Natural killer cell (primary cell): ENCODE measurements around the gene NLRP8. TPM values are rescaled to one million over a fixed set of nuclear protein-coding genes. Genes with fewer than 3 reads are reported as not detected.
"Not testable (repeated sequence)": the region's sequence is repeated elsewhere in the genome, so short reads cannot be mapped to it uniquely, and the experiment has no call there.

ENCODE experiments used
- ATAC-seq, 3 donors: fragments of 150-1000 bp in 2 of 3; fragments of 200-7000 bp in 1 of 3; cut with Tn5 transposase; 1 replicate in 1 of 3; 2 replicates in 2 of 3; pipeline ENCODE4 v1.10.0; 2021; ENCODE audit warnings: mild to moderate bottlenecking in 2 of 3, moderate library complexity in 2 of 3
- DNase-seq, 2 donors: peaks; one replicate each; pipeline versions ENCODE4 v3.0.0 to v3.0.0-alpha.2; 2013 to 2021; ENCODE audit warnings: mixed read lengths in 1 of 2
- H3K27ac ChIP-seq: one replicate; pipeline ENCODE4 v1.5.1; 2013; ENCODE audit warnings: mild to moderate bottlenecking, low read length
- H3K27me3 ChIP-seq: one replicate; pipeline ENCODE4 v1.6.1; 2013; ENCODE audit warnings: low read length; ENCODE audit not compliant: control insufficient read depth, insufficient read depth
- H3K36me3 ChIP-seq: one replicate; pipeline ENCODE4 v1.6.1; 2013; ENCODE audit warnings: low read length; ENCODE audit not compliant: control insufficient read depth, insufficient read depth
- H3K4me1 ChIP-seq: one replicate; pipeline ENCODE4 v1.6.1; 2013; ENCODE audit warnings: low read length; ENCODE audit not compliant: control insufficient read depth, insufficient read depth
- H3K4me3 ChIP-seq: one replicate; pipeline ENCODE4 v1.5.1; 2013; ENCODE audit warnings: low read length
- H3K9me3 ChIP-seq: one replicate; pipeline ENCODE4 v1.6.1; 2013; ENCODE audit warnings: low read length; ENCODE audit not compliant: control insufficient read depth, insufficient read depth
- H3K27ac Mint-ChIP-seq, 2 donors: one replicate each; pipeline ENCODE4 v1.8.0; 2022; ENCODE audit warnings: mild to moderate bottlenecking in 2 of 2, mixed read lengths in 2 of 2, moderate library complexity in 1 of 2
- H3K27me3 Mint-ChIP-seq, 2 donors: one replicate each; pipeline ENCODE4 v1.8.0; 2022; ENCODE audit warnings: low read depth in 2 of 2, mixed read lengths in 2 of 2
- H3K36me3 Mint-ChIP-seq: one replicate; pipeline ENCODE4 v1.8.0; 2022; ENCODE audit warnings: mixed read lengths
- H3K4me1 Mint-ChIP-seq, 2 donors: one replicate each; pipeline ENCODE4 v1.8.0; 2022; ENCODE audit warnings: mixed read lengths in 2 of 2
- H3K4me3 Mint-ChIP-seq: one replicate; pipeline ENCODE4 v1.8.0; 2022; ENCODE audit warnings: mild to moderate bottlenecking, moderate library complexity, mixed read lengths
- H3K9me3 Mint-ChIP-seq, 2 donors: one replicate each; pipeline ENCODE4 v1.8.0; 2022; ENCODE audit warnings: mixed read lengths in 2 of 2
- CTCF ChIP-seq: fragments of 200-600 bp; IDR thresholded peaks from one replicate; pipeline ENCODE4 v1.8.0; 2022; ENCODE audit warnings: antibody characterized with exemption
- WGBS: methylation state at CpG from one replicate; pipeline ENCODE4 v1.1.7; 2013; ENCODE audit warnings: missing lambda C conversion rate; ENCODE audit not compliant: insufficient coverage; 5-methylcytosine and 5-hydroxymethylcytosine counted together
- intact Hi-C: fragments of 100-400 bp; cut with micrococcal nuclease; formaldehyde crosslinking; loops from one replicate; pipeline ENCODE4 v1.14.2; 2022
- total RNA-seq, 4 donors: library from RNA; stranded (reverse); fragments of 120-200 nt in 1 of 4; gene quantifications; one replicate each; pipeline versions ENCODE4 v1.2.3 to v1.2.4, GENCODE V29; 2013 to 2022

The NLRP8 gene
- total RNA-seq, 3 donors from 2014 or later (not counting 1 experiment from before 2014, with no cell fraction given): not detected

GRCh38 chr19:55912916-55913315, 34.7 kb upstream of the NLRP8 start:
- 85% methylated on average over 6 of the region's 7 CpGs for WGBS
- H3K27me3 Mint-ChIP-seq: no peaks in the 10 kb centered on the region
- Histone ChIP-seq H3K4me1 (no peaks in the 10 kb centered on the region), H3K27ac (no peak overlapping the region), H3K4me3 (no peak overlapping the region), H3K27me3 (no peaks in the 10 kb centered on the region), H3K9me3 (no peaks in the 10 kb centered on the region), H3K36me3 (no peaks in the 10 kb centered on the region)
- peaks cover 8% of the 10 kb centered on the region for H3K36me3 Mint-ChIP-seq
- no peak overlapping the region for H3K27ac Mint-ChIP-seq
- H3K9me3 Mint-ChIP-seq: peaks cover 4 to 10% of the 10 kb centered on the region in 2 donors
- TF ChIP-seq CTCF: no peak
- DNase-seq: no peak
- intact Hi-C loops: no loop called here
- no peak for ATAC-seq
- no peak overlapping the region for H3K4me3 Mint-ChIP-seq
- H3K4me1 Mint-ChIP-seq: no peaks in the 10 kb centered on the region

GRCh38 chr19:55913643-55914268, 33.9 kb upstream of the NLRP8 start:
- DNase-seq (no peak), ATAC-seq (no peak)
- Mint-ChIP-seq H3K27ac (no peak overlapping the region), H3K9me3 (peaks cover 9 to 12% of the 10 kb centered on the region in 2 donors), H3K4me3 (no peak overlapping the region), H3K27me3 (no peaks in the 10 kb centered on the region), H3K36me3 (peaks cover 8% of the 10 kb centered on the region), H3K4me1 (no peaks in the 10 kb centered on the region)
- no peak for TF ChIP-seq CTCF
- H3K4me1 ChIP-seq: no peaks in the 10 kb centered on the region
- H3K9me3 ChIP-seq: no peaks in the 10 kb centered on the region
- H3K27ac ChIP-seq: no peak overlapping the region
- 58% methylated on average over 9 of the region's 9 CpGs for WGBS
- intact Hi-C loops: no loop called here
- no peaks in the 10 kb centered on the region for H3K27me3 ChIP-seq
- H3K4me3 ChIP-seq: no peak overlapping the region
- H3K36me3 ChIP-seq: no peaks in the 10 kb centered on the region

- no peak for DNase-seq
- H3K9me3 Mint-ChIP-seq: peaks cover 5 to 8% of the 10 kb centered on the region in 2 donors
- Histone ChIP-seq H3K4me3 (no peak overlapping the region), H3K36me3 (no peaks in the 10 kb centered on the region), H3K27me3 (no peaks in the 10 kb centered on the region), H3K27ac (no peak overlapping the region), H3K4me1 (no peaks in the 10 kb centered on the region), H3K9me3 (peaks cover 4% of the 10 kb centered on the region)
- 71% methylated on average over 5 of the region's 5 CpGs for WGBS
- no peak overlapping the region for H3K27ac Mint-ChIP-seq
- intact Hi-C loops: no loop called here
- no peaks in the 10 kb centered on the region for H3K4me1 Mint-ChIP-seq
- peaks cover 0 to 2% of the 10 kb centered on the region in 2 donors for H3K27me3 Mint-ChIP-seq
- peaks cover 6% of the 10 kb centered on the region for H3K36me3 Mint-ChIP-seq
- H3K4me3 Mint-ChIP-seq: no peak overlapping the region
- no peak for ATAC-seq
- no peak for TF ChIP-seq CTCF
Measured at GRCh38 chr19:55923556-55923955, 24.1 kb upstream of the NLRP8 start.

GRCh38 chr19:55927991-55928390, 19.6 kb upstream of the NLRP8 start:
- WGBS: 75% methylated on average over 8 of the region's 8 CpGs
- no peak for TF ChIP-seq CTCF

GRCh38 chr19:55929258-55929657, 18.4 kb upstream of the NLRP8 start:
- H3K9me3 Mint-ChIP-seq, intact Hi-C loops: not testable (repeated sequence)
- 100% methylated on average over 2 of the region's 5 CpGs for WGBS

More at GRCh38 chr19:55927991-55928390, 19.6 kb upstream of the NLRP8 start:
- peaks cover 0 to 2% of the 10 kb centered on the region in 2 donors for H3K27me3 Mint-ChIP-seq
- H3K4me3 ChIP-seq: no peak overlapping the region
- H3K4me1 Mint-ChIP-seq: no peaks in the 10 kb centered on the region
- no peaks in the 10 kb centered on the region for H3K27me3 ChIP-seq
- H3K9me3 ChIP-seq: peaks cover 4% of the 10 kb centered on the region
- no peaks in the 10 kb centered on the region for H3K4me1 ChIP-seq
- no peak overlapping the region for H3K27ac Mint-ChIP-seq
- ATAC-seq: no peak
- no peak overlapping the region for H3K27ac ChIP-seq
- intact Hi-C loops: no loop called here
- no peak overlapping the region for H3K4me3 Mint-ChIP-seq
- no peak for DNase-seq
- peaks cover 6% of the 10 kb centered on the region for H3K36me3 Mint-ChIP-seq
- peaks cover 3 to 5% of the 10 kb centered on the region in 2 donors for H3K9me3 Mint-ChIP-seq
- H3K36me3 ChIP-seq: no peaks in the 10 kb centered on the region

More at GRCh38 chr19:55929258-55929657, 18.4 kb upstream of the NLRP8 start:
- H3K9me3 ChIP-seq, H3K27me3 Mint-ChIP-seq, ATAC-seq, H3K4me3 Mint-ChIP-seq, H3K4me3 ChIP-seq, H3K27ac Mint-ChIP-seq, DNase-seq, H3K27ac ChIP-seq, H3K36me3 ChIP-seq, H3K36me3 Mint-ChIP-seq, H3K4me1 Mint-ChIP-seq, H3K4me1 ChIP-seq, H3K27me3 ChIP-seq: not testable (repeated sequence)
